Neural progenitor cell (in vitro differentiated cells): Measurements from ENCODE around the gene GPN1. TPM values are rescaled to one million over a fixed set of nuclear protein-coding genes. Genes with fewer than 3 reads are reported as not detected.
A peak's percentile ranks its signal among the peaks of the same experiment; 100 is the strongest.

Experiments used
- DNase-seq: peaks from one replicate; pipeline ENCODE4 v3.0.0-alpha.2; 2016; ENCODE audit warnings: low spot score
- H2AFZ ChIP-seq: fragments of 200-600 bp; sonication (generic); replicated peaks from 2 replicates; pipeline ENCODE4 v1.6.1; 2016; ENCODE audit warnings: antibody characterized with exemption
- H3F3A ChIP-seq: fragments of 200-600 bp; sonication (generic); 2 replicates; pipeline ENCODE4 v1.6.1; 2016; ENCODE audit warnings: antibody characterized with exemption, low read depth
- H3K27ac ChIP-seq: fragments of 200-600 bp; sonication (generic); 2 replicates; pipeline ENCODE4 v1.5.1; 2016; ENCODE audit warnings: mild to moderate bottlenecking
- H3K27me3 ChIP-seq: fragments of 200-600 bp; sonication (generic); 2 replicates; pipeline ENCODE4 v1.6.1; 2016; ENCODE audit warnings: mild to moderate bottlenecking, moderate library complexity
- H3K36me3 ChIP-seq: fragments of 200-600 bp; sonication (generic); 2 replicates; pipeline ENCODE4 v1.5.1; 2016
- H3K4me1 ChIP-seq: fragments of 200-600 bp; sonication (generic); 2 replicates; pipeline ENCODE4 v1.6.1; 2016; ENCODE audit warnings: mixed run types
- H3K4me2 ChIP-seq: fragments of 200-600 bp; sonication (generic); 2 replicates; pipeline ENCODE4 v1.6.1; 2016
- H3K4me3 ChIP-seq: fragments of 200-600 bp; sonication (generic); 2 replicates; pipeline ENCODE4 v1.5.1; 2016
- H3K79me2 ChIP-seq: fragments of 200-600 bp; sonication (generic); 2 replicates; pipeline ENCODE4 v1.6.1; 2016; ENCODE audit warnings: low read depth
- H3K9ac ChIP-seq: fragments of 200-600 bp; sonication (generic); 2 replicates; pipeline ENCODE4 v1.6.1; 2016
- H3K9me3 ChIP-seq: fragments of 200-600 bp; sonication (generic); 2 replicates; pipeline ENCODE4 v1.5.1; 2016; ENCODE audit warnings: low read depth
- H4K20me1 ChIP-seq: fragments of 200-600 bp; sonication (generic); 2 replicates; pipeline ENCODE4 v1.6.1; 2016; ENCODE audit warnings: low read depth
- H3K27ac Mint-ChIP-seq: 3 replicates; pipeline ENCODE4 v1.8.0; 2021; ENCODE audit warnings: mixed read lengths
- H3K27me3 Mint-ChIP-seq: 2 replicates; pipeline ENCODE4 v1.8.0; 2022; ENCODE audit warnings: low read depth, mild to moderate bottlenecking, inconsistent platforms, moderate library complexity, mixed read lengths; ENCODE audit not compliant: insufficient read depth
- H3K36me3 Mint-ChIP-seq: 3 replicates; pipeline ENCODE4 v1.8.0; 2021; ENCODE audit warnings: mixed read lengths
- H3K4me1 Mint-ChIP-seq: 3 replicates; pipeline ENCODE4 v1.8.0; 2021; ENCODE audit warnings: mixed read lengths
- H3K4me3 Mint-ChIP-seq: 3 replicates; pipeline ENCODE4 v1.8.0; 2021; ENCODE audit warnings: mild to moderate bottlenecking, moderate library complexity, mixed read lengths
- H3K9me3 Mint-ChIP-seq: 3 replicates; pipeline ENCODE4 v1.8.0; 2020; ENCODE audit warnings: mixed read lengths
- EZH2 ChIP-seq: fragments of 200-600 bp; sonication (generic); IDR thresholded peaks from 2 replicates; pipeline ENCODE4 v1.6.1; 2017; ENCODE audit warnings: antibody characterized with exemption, mild to moderate bottlenecking, moderate library complexity
- EZH2phosphoT487 ChIP-seq: fragments of 200-600 bp; sonication (generic); IDR thresholded peaks from 2 replicates; pipeline ENCODE4 v1.6.1; 2017; ENCODE audit warnings: antibody characterized with exemption
- total RNA-seq: library from RNA; depleted of rRNA; stranded (reverse); fragments of >200 nt; gene quantifications from 2 replicates; pipeline ENCODE4 v1.2.3, GENCODE V29; 2015; ENCODE audit warnings: low replicate concordance
- TF ChIP-seq, protein P1 (sequence below): fragments of 200-600 bp; sonication (generic); IDR thresholded peaks from 2 replicates; pipeline ENCODE4 v1.5.1; 2017; ENCODE audit warnings: antibody characterized with exemption, mild to moderate bottlenecking

The GPN1 gene
- total RNA-seq, 1 donor from 2014 or later = 59.2 TPM

DNA sequence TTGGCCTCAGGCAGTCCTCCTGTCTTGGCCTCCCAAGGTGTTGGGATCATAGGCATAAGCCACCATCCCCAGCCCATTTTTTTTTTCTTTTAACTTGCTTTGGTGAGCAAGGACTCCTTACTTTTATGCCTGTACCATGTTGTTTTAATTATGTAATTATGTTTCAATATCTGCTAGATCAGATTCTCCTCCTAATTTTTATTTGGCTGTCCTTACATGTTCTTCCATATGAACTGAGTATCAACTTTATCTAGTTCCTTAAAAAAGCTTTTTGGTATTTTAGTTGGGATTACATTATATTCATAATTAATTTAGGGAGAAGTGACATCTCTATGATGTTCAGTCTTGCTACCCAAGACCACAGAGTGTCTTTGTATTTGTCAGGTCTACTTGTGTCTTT is 16.3 kb downstream of the GPN1 start:
- no peaks in the 10 kb centered on the region for H3K79me2 ChIP-seq
- no peaks in the 10 kb centered on the region for H3K27me3 ChIP-seq
- peaks cover 3% of the 10 kb centered on the region for H3F3A ChIP-seq
- H3K4me1 ChIP-seq = no peaks in the 10 kb centered on the region
- no peak overlapping the region for H3K4me3 Mint-ChIP-seq
- no peak overlapping the region for H3K4me3 ChIP-seq
- no peaks in the 10 kb centered on the region for H3K27me3 Mint-ChIP-seq
- DNase-seq = no peak
- H3K9ac ChIP-seq = no peak overlapping the region
- no peak overlapping the region for H3K4me2 ChIP-seq
- H3K27ac ChIP-seq = no peak overlapping the region
- H2AFZ ChIP-seq = no peak overlapping the region
- peaks cover 8% of the 10 kb centered on the region for H3K36me3 Mint-ChIP-seq
- H3K27ac Mint-ChIP-seq = no peak overlapping the region
- H3K4me1 Mint-ChIP-seq = no peaks in the 10 kb centered on the region
- TF ChIP-seq, protein P1, sequence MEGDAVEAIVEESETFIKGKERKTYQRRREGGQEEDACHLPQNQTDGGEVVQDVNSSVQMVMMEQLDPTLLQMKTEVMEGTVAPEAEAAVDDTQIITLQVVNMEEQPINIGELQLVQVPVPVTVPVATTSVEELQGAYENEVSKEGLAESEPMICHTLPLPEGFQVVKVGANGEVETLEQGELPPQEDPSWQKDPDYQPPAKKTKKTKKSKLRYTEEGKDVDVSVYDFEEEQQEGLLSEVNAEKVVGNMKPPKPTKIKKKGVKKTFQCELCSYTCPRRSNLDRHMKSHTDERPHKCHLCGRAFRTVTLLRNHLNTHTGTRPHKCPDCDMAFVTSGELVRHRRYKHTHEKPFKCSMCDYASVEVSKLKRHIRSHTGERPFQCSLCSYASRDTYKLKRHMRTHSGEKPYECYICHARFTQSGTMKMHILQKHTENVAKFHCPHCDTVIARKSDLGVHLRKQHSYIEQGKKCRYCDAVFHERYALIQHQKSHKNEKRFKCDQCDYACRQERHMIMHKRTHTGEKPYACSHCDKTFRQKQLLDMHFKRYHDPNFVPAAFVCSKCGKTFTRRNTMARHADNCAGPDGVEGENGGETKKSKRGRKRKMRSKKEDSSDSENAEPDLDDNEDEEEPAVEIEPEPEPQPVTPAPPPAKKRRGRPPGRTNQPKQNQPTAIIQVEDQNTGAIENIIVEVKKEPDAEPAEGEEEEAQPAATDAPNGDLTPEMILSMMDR = no peak
- TF ChIP-seq EZH2phosphoT487 (no peak), EZH2 (no peak)
- no peaks in the 10 kb centered on the region for H3K9me3 Mint-ChIP-seq
- peaks cover 3% of the 10 kb centered on the region for H4K20me1 ChIP-seq
- peaks cover 8% of the 10 kb centered on the region for H3K36me3 ChIP-seq
- H3K9me3 ChIP-seq = no peaks in the 10 kb centered on the region

DNA sequence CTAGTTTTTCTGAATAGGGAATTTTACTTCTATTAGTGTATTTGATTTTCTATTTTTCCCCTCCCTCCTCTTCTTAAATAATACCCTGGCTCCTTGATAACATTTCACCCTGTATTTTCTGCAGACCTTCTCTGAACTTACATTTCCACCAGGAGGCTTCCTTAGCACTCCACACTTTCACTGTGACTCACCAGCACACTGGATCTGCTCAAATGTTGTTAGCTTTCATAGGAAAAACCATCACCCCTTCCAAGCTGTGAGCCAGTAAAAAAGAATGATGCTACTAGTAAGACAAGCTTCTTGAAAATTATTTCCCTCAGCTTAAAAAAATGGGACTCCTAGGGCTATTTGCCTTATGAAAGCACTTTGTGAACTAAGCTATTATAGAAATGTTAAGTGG is 18.4 kb downstream of the GPN1 start:
- no peaks in the 10 kb centered on the region for H3K9me3 ChIP-seq
- no peak overlapping the region for H2AFZ ChIP-seq
- H3K36me3 ChIP-seq = peaks cover 3% of the 10 kb centered on the region
- Mint-ChIP-seq H3K27me3 (no peaks in the 10 kb centered on the region), H3K9me3 (no peaks in the 10 kb centered on the region), H3K36me3 (peaks cover 8% of the 10 kb centered on the region), H3K4me3 (no peak overlapping the region), H3K4me1 (no peaks in the 10 kb centered on the region), H3K27ac (no peak overlapping the region)
- DNase-seq = no peak
- peaks cover 3% of the 10 kb centered on the region for H4K20me1 ChIP-seq
- peaks cover 3% of the 10 kb centered on the region for H3F3A ChIP-seq
- no peak overlapping the region for H3K4me2 ChIP-seq
- H3K4me3 ChIP-seq = no peak overlapping the region
- no peaks in the 10 kb centered on the region for H3K27me3 ChIP-seq
- H3K79me2 ChIP-seq = no peaks in the 10 kb centered on the region
- H3K9ac ChIP-seq = no peak overlapping the region
- no peak overlapping the region for H3K27ac ChIP-seq
- TF ChIP-seq EZH2phosphoT487 = no peak
- TF ChIP-seq, protein P1 = no peak
- TF ChIP-seq EZH2 = no peak
- no peaks in the 10 kb centered on the region for H3K4me1 ChIP-seq

DNA sequence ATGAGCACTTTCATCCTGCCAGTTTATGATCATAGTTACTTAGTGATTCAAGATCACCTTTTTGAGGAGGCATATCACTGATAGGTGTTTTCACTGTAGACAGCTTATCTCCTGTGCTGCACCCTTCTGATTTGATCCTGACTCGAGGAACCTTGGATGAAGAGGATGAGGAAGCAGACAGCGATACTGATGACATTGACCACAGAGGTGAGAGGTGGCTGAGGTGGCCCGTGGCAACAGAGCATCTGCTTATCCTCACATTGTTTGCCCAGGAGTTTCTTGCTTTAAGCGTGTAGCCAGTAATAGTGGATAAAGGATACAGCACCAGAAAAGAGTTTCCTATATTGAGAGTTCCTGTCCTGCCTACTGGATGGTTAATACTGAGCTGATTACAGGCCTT is 18.9 kb downstream of the GPN1 start:
- Histone ChIP-seq H4K20me1 (peaks cover 3% of the 10 kb centered on the region), H3K79me2 (no peaks in the 10 kb centered on the region), H3K9me3 (no peaks in the 10 kb centered on the region), H3K4me3 (no peak overlapping the region), H2AFZ (no peak overlapping the region), H3K4me1 (no peaks in the 10 kb centered on the region), H3K36me3 (peaks cover 7% of the 10 kb centered on the region), H3K4me2 (no peak overlapping the region), H3K27me3 (no peaks in the 10 kb centered on the region), H3K9ac (no peak overlapping the region), H3F3A (peaks cover 3% of the 10 kb centered on the region), H3K27ac (no peak overlapping the region)
- no peaks in the 10 kb centered on the region for H3K9me3 Mint-ChIP-seq
- H3K36me3 Mint-ChIP-seq = peaks cover 8% of the 10 kb centered on the region
- no peak for TF ChIP-seq EZH2
- no peak for TF ChIP-seq EZH2phosphoT487
- TF ChIP-seq, protein P1 = no peak
- no peaks in the 10 kb centered on the region for H3K27me3 Mint-ChIP-seq
- H3K4me3 Mint-ChIP-seq = no peak overlapping the region
- peak overlapping the region; percentile 17 for H3K27ac Mint-ChIP-seq
- no peaks in the 10 kb centered on the region for H3K4me1 Mint-ChIP-seq
- no peak for DNase-seq
